ENCODE data around the gene EGFL7. TPM values are rescaled to one million over a fixed set of nuclear protein-coding genes. Genes with fewer than 3 reads are reported as not detected.

EGFL7 gene
- total and polyA plus RNA-seq, 7 donors, result 6.0 to 75.6 (median 43.4) TPM

DNA sequence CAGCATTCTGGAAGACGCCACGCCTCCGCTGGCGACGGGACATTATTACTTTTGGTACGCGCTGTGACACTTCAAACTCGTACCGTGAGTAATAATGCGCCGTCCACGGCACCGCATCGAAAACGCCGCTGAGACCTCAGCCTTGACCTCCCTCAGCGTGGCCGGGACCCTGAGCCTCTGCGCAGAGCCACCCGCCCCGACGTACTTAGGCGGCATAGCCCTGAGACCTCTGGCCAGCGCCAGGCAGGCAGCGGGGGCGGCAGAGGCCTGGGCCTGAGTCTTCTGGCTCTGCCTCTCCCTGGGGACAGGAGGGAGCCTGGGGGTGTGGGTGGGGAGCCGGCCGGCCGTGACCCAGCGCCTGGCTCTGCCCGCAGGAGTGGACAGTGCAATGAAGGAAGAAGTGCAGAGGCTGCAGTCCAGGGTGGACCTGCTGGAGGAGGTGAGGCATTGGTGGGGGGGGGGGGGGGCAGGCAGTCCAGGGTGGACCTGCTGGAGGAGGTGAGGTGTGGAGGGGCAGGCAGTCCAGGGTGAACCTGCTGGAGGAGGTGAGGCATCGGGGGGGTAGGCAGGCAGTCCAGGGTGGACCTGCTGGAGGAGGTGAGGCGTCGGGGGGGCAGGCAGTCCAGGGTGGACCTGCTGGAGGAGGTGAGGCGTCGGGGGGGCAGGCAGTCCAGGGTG lies 8.0 kb downstream of the EGFL7 start:
- TF ChIP-seq EP300 (IDR thresholded peaks at IDR 0.05) (no peak), POLR2AphosphoS5 (IDR thresholded peaks at IDR 0.05) (peak in 1 of 4 donors; percentile 51)
- no peak for DNase-seq
- WGBS, 2 donors, result 18 to 60% methylated on average over 36 of the region's 36 CpGs
- peaks cover 0 to 22% (median 0%) of the 10 kb centered on the region in 4 donors for H3K36me3 ChIP-seq
- H3K27ac ChIP-seq, result no peak overlapping the region
- intact Hi-C loops (cut with DNase I), result no loop called here
- H3K27me3 ChIP-seq, result peaks cover 5 to 32% (median 14%) of the 10 kb centered on the region in 3 donors
- no peak overlapping the region for H3K4me3 ChIP-seq
- H3K4me1 ChIP-seq, result peaks cover 0 to 16% (median 6%) of the 10 kb centered on the region in 4 donors
- no peaks in the 10 kb centered on the region for H3K9me3 ChIP-seq

DNA sequence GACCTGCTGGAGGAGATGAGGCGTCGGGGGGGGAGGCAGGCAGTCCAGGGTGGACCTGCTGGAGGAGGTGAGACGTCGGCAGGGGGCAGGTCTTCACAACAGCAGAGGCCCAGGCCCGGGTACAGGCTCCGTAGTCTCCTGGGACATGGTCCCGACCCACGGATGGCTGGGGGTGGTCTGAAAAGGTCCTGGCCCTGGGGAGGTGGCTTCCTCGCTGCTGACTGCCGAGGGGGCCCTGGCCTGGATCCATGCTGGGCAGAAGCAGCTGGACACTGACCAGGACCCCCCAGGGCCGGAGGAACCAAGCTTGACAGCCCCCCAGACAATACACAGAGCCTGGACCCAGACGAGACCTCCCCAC lies 8.5 kb downstream of the EGFL7 start:
- Histone ChIP-seq H3K4me3 (no peak overlapping the region), H3K27ac (no peak overlapping the region), H3K9me3 (no peaks in the 10 kb centered on the region), H3K36me3 (peaks cover 0 to 27% (median under 1%) of the 10 kb centered on the region in 4 donors), H3K27me3 (peaks cover 2 to 29% (median 12%) of the 10 kb centered on the region in 3 donors), H3K4me1 (peaks cover 0 to 14% (median 3%) of the 10 kb centered on the region in 4 donors)
- DNase-seq, result no peak
- 11 to 51% methylated on average over 12 of the region's 12 CpGs for WGBS, 2 donors
- intact Hi-C loops (cut with DNase I), result no loop called here
- TF ChIP-seq POLR2A (IDR thresholded peaks at IDR 0.05) (no peak), POLR2AphosphoS5 (IDR thresholded peaks at IDR 0.05) (no peak), EP300 (IDR thresholded peaks at IDR 0.05) (no peak)
- TF ChIP-seq, protein P1, sequence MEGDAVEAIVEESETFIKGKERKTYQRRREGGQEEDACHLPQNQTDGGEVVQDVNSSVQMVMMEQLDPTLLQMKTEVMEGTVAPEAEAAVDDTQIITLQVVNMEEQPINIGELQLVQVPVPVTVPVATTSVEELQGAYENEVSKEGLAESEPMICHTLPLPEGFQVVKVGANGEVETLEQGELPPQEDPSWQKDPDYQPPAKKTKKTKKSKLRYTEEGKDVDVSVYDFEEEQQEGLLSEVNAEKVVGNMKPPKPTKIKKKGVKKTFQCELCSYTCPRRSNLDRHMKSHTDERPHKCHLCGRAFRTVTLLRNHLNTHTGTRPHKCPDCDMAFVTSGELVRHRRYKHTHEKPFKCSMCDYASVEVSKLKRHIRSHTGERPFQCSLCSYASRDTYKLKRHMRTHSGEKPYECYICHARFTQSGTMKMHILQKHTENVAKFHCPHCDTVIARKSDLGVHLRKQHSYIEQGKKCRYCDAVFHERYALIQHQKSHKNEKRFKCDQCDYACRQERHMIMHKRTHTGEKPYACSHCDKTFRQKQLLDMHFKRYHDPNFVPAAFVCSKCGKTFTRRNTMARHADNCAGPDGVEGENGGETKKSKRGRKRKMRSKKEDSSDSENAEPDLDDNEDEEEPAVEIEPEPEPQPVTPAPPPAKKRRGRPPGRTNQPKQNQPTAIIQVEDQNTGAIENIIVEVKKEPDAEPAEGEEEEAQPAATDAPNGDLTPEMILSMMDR (IDR thresholded peaks at IDR 0.05), result no peak

DNA sequence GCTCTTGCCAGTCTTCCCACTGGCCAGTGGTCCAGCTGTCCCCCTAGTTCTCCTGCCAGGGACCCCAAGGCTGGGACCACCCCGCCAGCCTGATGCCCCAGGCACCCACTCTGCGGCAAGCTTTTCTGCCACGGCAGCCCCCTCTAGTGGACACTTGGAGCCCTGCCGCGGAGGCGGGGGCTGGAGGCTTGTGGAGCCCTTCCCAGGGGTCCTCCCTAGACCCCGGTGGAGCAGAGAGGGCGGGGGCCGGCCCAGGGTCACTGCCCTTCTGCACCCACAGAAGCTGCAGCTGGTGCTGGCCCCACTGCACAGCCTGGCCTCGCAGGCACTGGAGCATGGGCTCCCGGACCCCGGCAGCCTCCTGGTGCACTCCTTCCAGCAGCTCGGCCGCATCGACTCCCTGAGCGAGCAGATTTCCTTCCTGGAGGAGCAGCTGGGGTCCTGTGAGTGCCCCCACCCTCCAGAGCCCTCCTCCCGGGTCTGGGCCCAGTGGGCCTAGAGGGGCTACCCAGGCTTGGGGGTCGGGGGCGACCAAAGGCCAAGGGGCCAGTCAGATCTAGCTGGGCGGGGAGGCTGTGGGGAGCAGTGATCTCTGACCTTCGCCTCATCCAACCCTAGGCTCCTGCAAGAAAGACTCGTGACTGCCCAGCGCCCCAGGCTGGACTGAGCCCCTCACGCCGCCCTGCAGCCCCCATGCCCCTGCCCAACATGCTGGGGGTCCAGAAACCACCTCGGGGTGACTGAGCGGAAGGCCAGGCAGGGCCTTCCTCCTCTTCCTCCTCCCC lies 9.1 kb downstream of the EGFL7 start:
- H3K4me1 ChIP-seq, result peaks cover 0 to 8% (median 0%) of the 10 kb centered on the region in 4 donors
- TF ChIP-seq, protein P1 (IDR thresholded peaks at IDR 0.05), result peak; percentile 31 to 86 (median 70)
- peak in 1 of 4 donors; percentile 15 for TF ChIP-seq POLR2AphosphoS5 (IDR thresholded peaks at IDR 0.05)
- TF ChIP-seq EP300 (IDR thresholded peaks at IDR 0.05), result no peak
- intact Hi-C loops (cut with DNase I), result no loop called here
- H3K4me3 ChIP-seq, result no peak overlapping the region
- WGBS, 2 donors, result 38 to 59% methylated on average over 27 of the region's 27 CpGs
- no peak overlapping the region for H3K27ac ChIP-seq
- no peak for DNase-seq
- no peaks in the 10 kb centered on the region for H3K9me3 ChIP-seq
- peaks cover 0 to 23% (median 6%) of the 10 kb centered on the region in 3 donors for H3K27me3 ChIP-seq
- peaks cover 0 to 33% (median 4%) of the 10 kb centered on the region in 4 donors for H3K36me3 ChIP-seq

DNA sequence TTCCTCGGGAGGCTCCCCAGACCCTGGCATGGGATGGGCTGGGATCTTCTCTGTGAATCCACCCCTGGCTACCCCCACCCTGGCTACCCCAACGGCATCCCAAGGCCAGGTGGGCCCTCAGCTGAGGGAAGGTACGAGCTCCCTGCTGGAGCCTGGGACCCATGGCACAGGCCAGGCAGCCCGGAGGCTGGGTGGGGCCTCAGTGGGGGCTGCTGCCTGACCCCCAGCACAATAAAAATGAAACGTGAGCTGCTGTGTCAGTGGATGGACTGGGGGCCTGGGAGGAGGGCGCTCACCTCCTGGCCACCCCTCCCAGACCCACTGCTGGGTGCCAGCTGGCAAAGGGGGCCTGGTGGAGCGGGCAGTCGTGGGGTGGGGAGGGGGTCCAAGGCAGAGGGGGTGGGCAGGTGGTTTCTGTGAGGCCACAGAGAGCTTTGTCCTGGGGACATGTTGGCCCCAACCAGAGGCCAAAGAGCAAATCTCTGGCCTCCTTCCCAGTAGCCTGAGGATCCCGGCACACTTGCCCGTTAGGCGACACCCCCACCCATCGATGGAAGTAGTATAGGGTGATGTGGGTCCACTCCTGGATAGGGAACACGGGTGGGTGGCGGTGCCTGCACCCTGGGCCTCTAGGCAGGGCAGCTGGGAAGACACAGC lies 9.8 kb downstream of the EGFL7 start:
- Histone ChIP-seq H3K27ac (no peak overlapping the region), H3K36me3 (peaks cover 0 to 36% (median 5%) of the 10 kb centered on the region in 4 donors), H3K4me1 (peaks cover 0 to 7% (median 0%) of the 10 kb centered on the region in 4 donors), H3K27me3 (peaks cover 0 to 21% (median 4%) of the 10 kb centered on the region in 3 donors), H3K9me3 (no peaks in the 10 kb centered on the region), H3K4me3 (no peak overlapping the region)
- WGBS, 2 donors, result 57 to 71% methylated on average over 14 of the region's 14 CpGs
- intact Hi-C loops (cut with DNase I), result no loop called here
- TF ChIP-seq POLR2AphosphoS5 (IDR thresholded peaks at IDR 0.05), result no peak
- no peak for TF ChIP-seq EP300 (IDR thresholded peaks at IDR 0.05)
- TF ChIP-seq, protein P1 (IDR thresholded peaks at IDR 0.05), result no peak
- no peak for TF ChIP-seq POLR2A (IDR thresholded peaks at IDR 0.05)
- DNase-seq, result no peak

Data from sigmoid colon (tissue), 7 donors.